IMR-90 (cell line): ENCODE results near the gene CDK5RAP3.

Experiments
- BHLHE40 ChIP-seq: fragments of 150-350 bp; IDR thresholded peaks from 2 replicates; pipeline ENCODE4 v1.6.1; 2016; ENCODE audit warnings: mild to moderate bottlenecking, low read depth, low read length
- CHD1 ChIP-seq: IDR thresholded peaks from 2 replicates; pipeline ENCODE4 v1.6.1; 2012; ENCODE audit warnings: low read depth, low read length, improper control_type of control experiment
- CTCF ChIP-seq: conservative IDR thresholded peaks from 2 replicates; pipeline ENCODE4 v1.5.1; 2012; ENCODE audit warnings: mild to moderate bottlenecking, low read depth, low read length, improper control_type of control experiment
- FOS ChIP-seq: fragments of 150-350 bp; IDR thresholded peaks from 2 replicates; pipeline ENCODE4 v1.6.1; 2016; ENCODE audit warnings: low read depth, low read length
- MAFK ChIP-seq: IDR thresholded peaks from 2 replicates; pipeline ENCODE4 v1.6.1; 2012; ENCODE audit warnings: low read depth, low read length, improper control_type of control experiment
- POLR2A ChIP-seq: IDR thresholded peaks from 2 replicates; pipeline ENCODE4 v1.6.1; 2012; ENCODE audit warnings: mild to moderate bottlenecking, low read depth, low read length
- RAD21 ChIP-seq: IDR thresholded peaks from 2 replicates; pipeline ENCODE4 v1.6.1; 2012; ENCODE audit warnings: low read length, improper control_type of control experiment
- RCOR1 ChIP-seq: IDR thresholded peaks from 2 replicates; pipeline ENCODE4 v1.6.1; 2012; ENCODE audit warnings: mild to moderate bottlenecking, low read length, improper control_type of control experiment; ENCODE audit not compliant: insufficient replicate concordance
- RFX5 ChIP-seq: IDR thresholded peaks from 2 replicates; pipeline ENCODE4 v1.8.0; 2012; ENCODE audit warnings: low read depth, mild to moderate bottlenecking, low read length, moderate library complexity
- SMC3 ChIP-seq: fragments of 150-350 bp; IDR thresholded peaks from 2 replicates; pipeline ENCODE4 v1.6.1; 2016; ENCODE audit warnings: low read depth, mild to moderate bottlenecking, antibody characterized with exemption, low read length, moderate library complexity
- TF ChIP-seq, protein P1 (sequence below): fragments of 150-350 bp; IDR thresholded peaks from 2 replicates; pipeline ENCODE4 v1.6.1; 2016; ENCODE audit warnings: low read depth, mild to moderate bottlenecking, low read length, moderate library complexity, borderline replicate concordance

DNA sequence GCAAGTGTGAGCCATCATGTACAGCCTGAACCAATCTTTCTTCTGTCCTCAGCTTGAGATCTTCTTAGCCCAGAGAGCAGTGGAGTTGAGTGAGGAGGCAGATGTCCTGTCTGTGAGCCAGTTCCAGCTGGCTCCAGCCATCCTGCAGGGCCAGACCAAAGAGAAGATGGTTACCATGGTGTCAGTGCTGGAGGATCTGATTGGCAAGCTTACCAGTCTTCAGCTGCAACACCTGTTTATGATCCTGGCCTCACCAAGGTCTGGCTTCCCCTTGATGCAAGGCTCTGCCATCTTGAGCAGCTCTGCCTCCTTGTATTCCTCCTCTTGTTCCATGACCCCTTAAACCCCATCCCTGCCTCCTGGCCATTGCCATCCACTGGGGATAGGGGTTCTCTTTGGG lies 9.6 kb downstream of the CDK5RAP3 start:
- TF ChIP-seq CHD1 = no peak
- TF ChIP-seq POLR2A = no peak
- TF ChIP-seq BHLHE40 = no peak
- TF ChIP-seq CTCF = no peak
- TF ChIP-seq, protein P1, sequence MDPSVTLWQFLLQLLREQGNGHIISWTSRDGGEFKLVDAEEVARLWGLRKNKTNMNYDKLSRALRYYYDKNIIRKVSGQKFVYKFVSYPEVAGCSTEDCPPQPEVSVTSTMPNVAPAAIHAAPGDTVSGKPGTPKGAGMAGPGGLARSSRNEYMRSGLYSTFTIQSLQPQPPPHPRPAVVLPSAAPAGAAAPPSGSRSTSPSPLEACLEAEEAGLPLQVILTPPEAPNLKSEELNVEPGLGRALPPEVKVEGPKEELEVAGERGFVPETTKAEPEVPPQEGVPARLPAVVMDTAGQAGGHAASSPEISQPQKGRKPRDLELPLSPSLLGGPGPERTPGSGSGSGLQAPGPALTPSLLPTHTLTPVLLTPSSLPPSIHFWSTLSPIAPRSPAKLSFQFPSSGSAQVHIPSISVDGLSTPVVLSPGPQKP = no peak
- no peak for TF ChIP-seq SMC3
- TF ChIP-seq RFX5 = no peak
- no peak for TF ChIP-seq RCOR1
- TF ChIP-seq RAD21 = no peak
- TF ChIP-seq MAFK = no peak
- TF ChIP-seq FOS = no peak
